Liver (tissue), 9 donors: ENCODE results near the gene LEF1. TPM values are rescaled to one million over a fixed set of nuclear protein-coding genes. Genes with fewer than 3 reads are reported as not detected.

Experiments used
- DNase-seq: peaks from one replicate; pipeline ENCODE4 v3.0.0-alpha.2; 2017; ENCODE audit warnings: low spot score
- H3K27ac ChIP-seq, 2 donors: one replicate each; pipeline ENCODE4 v1.7.0; 2013; ENCODE audit warnings: inconsistent platforms in 2 of 2, low read length in 2 of 2, control low read depth in 1 of 2, low read depth in 1 of 2, mild to moderate bottlenecking in 1 of 2
- H3K27me3 ChIP-seq, 4 donors: one replicate each; pipeline versions ENCODE4 v1.6.1 to v1.7.0; 2013; ENCODE audit warnings: low read length in 3 of 4, inconsistent platforms in 1 of 4, mild to moderate bottlenecking in 1 of 4, moderate library complexity in 1 of 4; ENCODE audit not compliant: control insufficient read depth in 4 of 4, insufficient read depth in 4 of 4
- H3K36me3 ChIP-seq, 4 donors: one replicate each; pipeline versions ENCODE4 v1.6.1 to v1.7.0; 2013; ENCODE audit warnings: low read length in 3 of 4, mild to moderate bottlenecking in 3 of 4, low read depth in 1 of 4, moderate library complexity in 1 of 4; ENCODE audit not compliant: control insufficient read depth in 4 of 4, insufficient read depth in 3 of 4
- H3K4me1 ChIP-seq, 4 donors: one replicate each; pipeline versions ENCODE4 v1.6.1 to v1.7.0; 2013; ENCODE audit warnings: low read length in 3 of 4, mild to moderate bottlenecking in 3 of 4, moderate library complexity in 1 of 4; ENCODE audit not compliant: control insufficient read depth in 4 of 4, insufficient read depth in 4 of 4
- H3K4me3 ChIP-seq, 3 donors: one replicate each; pipeline versions ENCODE4 v1.6.1 to v1.7.0; 2013; ENCODE audit warnings: low read length in 3 of 3, control low read depth in 1 of 3, low read depth in 1 of 3, mild to moderate bottlenecking in 1 of 3
- H3K9ac ChIP-seq, 2 donors: one replicate each; pipeline ENCODE4 v1.7.0; 2013; ENCODE audit warnings: low read length in 2 of 2, mild to moderate bottlenecking in 2 of 2, moderate library complexity in 2 of 2, control low read depth in 1 of 2, low read depth in 1 of 2
- H3K9me3 ChIP-seq, 4 donors: one replicate each; pipeline versions ENCODE4 v1.6.1 to v1.7.0; 2013; ENCODE audit warnings: low read length in 3 of 4; ENCODE audit not compliant: control insufficient read depth in 4 of 4
- EGR1 ChIP-seq, 2 donors: IDR thresholded peaks; 2 replicates each; pipeline ENCODE4 v1.6.1; 2016 to 2018; ENCODE audit warnings: antibody characterized with exemption in 2 of 2, low read depth in 2 of 2
- FOXA1 ChIP-seq: IDR thresholded peaks from 2 replicates; pipeline ENCODE4 v1.6.1; 2016; ENCODE audit warnings: antibody characterized with exemption
- FOXA2 ChIP-seq: IDR thresholded peaks from 2 replicates; pipeline ENCODE4 v1.6.1; 2016; ENCODE audit warnings: antibody characterized with exemption
- GABPA ChIP-seq, 2 donors: IDR thresholded peaks in 1 of 2; conservative IDR thresholded peaks in 1 of 2; 2 replicates each; pipeline ENCODE4 v1.6.1; 2016; ENCODE audit warnings: antibody characterized with exemption in 2 of 2, mild to moderate bottlenecking in 1 of 2, moderate library complexity in 1 of 2
- HNF4A ChIP-seq, 2 donors: conservative IDR thresholded peaks; 2 replicates each; pipeline ENCODE4 v1.6.1; 2016; ENCODE audit warnings: antibody characterized with exemption in 2 of 2, mild to moderate bottlenecking in 2 of 2
- HNF4G ChIP-seq: IDR thresholded peaks from 2 replicates; pipeline ENCODE4 v1.6.1; 2016; ENCODE audit warnings: antibody characterized with exemption
- JUND ChIP-seq, 2 donors: IDR thresholded peaks; 2 replicates each; pipeline ENCODE4 v1.6.1; 2016; ENCODE audit warnings: antibody characterized with exemption in 2 of 2
- NR2F2 ChIP-seq: IDR thresholded peaks from 2 replicates; pipeline ENCODE4 v1.6.1; 2016; ENCODE audit warnings: antibody characterized with exemption
- RAD21 ChIP-seq, 2 donors: IDR thresholded peaks; 2 replicates each; pipeline ENCODE4 v1.6.1; 2016; ENCODE audit warnings: antibody characterized with exemption in 2 of 2, mild to moderate bottlenecking in 2 of 2
- RXRA ChIP-seq, 2 donors: IDR thresholded peaks; 2 replicates each; pipeline ENCODE4 v1.6.1; 2017 to 2018; ENCODE audit warnings: antibody characterized with exemption in 2 of 2, mild to moderate bottlenecking in 1 of 2
- SP1 ChIP-seq: IDR thresholded peaks from 2 replicates; pipeline ENCODE4 v1.6.1; 2018; ENCODE audit warnings: antibody characterized with exemption, mild to moderate bottlenecking
- TAF1 ChIP-seq: conservative IDR thresholded peaks from 2 replicates; pipeline ENCODE4 v1.6.1; 2016; ENCODE audit warnings: antibody characterized with exemption, mild to moderate bottlenecking
- YY1 ChIP-seq: IDR thresholded peaks from 2 replicates; pipeline ENCODE4 v1.6.1; 2016; ENCODE audit warnings: antibody characterized with exemption, mild to moderate bottlenecking
- WGBS: extraction: QIAGEN DNeasy Blood & Tissue Kit; methylation state at CpG from one replicate; pipeline ENCODE4 v1.1.7; 2013; 5-methylcytosine and 5-hydroxymethylcytosine counted together
- polyA plus RNA-seq, 2 donors: library from polyadenylated mRNA; stranded (reverse) in 1 of 2; unstranded in 1 of 2; fragments of 200-250 nt in 1 of 2; fragments of >200 nt in 1 of 2; fragmentation: Nextera tagmentation in 1 of 2; extraction: Ambion mirVana in 1 of 2; gene quantifications; one replicate each; pipeline versions ENCODE4 v1.2.1 to v1.2.3, GENCODE V29; 2013 to 2015
- total RNA-seq, 2 donors: library from RNA; depleted of rRNA; stranded (reverse); fragments of >200 nt; gene quantifications; one replicate each; pipeline ENCODE4 v1.2.3, GENCODE V29; 2014
- TF ChIP-seq, protein P1 (sequence below): IDR thresholded peaks from 2 replicates; pipeline ENCODE4 v1.6.1; 2016; ENCODE audit warnings: antibody characterized with exemption, mild to moderate bottlenecking
- TF ChIP-seq, protein P2 (sequence below): IDR thresholded peaks from 2 replicates; pipeline ENCODE4 v1.6.1; 2016; ENCODE audit warnings: antibody characterized with exemption
- TF ChIP-seq, protein P3 (sequence below): IDR thresholded peaks from 2 replicates; pipeline ENCODE4 v1.6.1; 2016; ENCODE audit warnings: antibody characterized with exemption
- TF ChIP-seq, protein P4 (sequence below): IDR thresholded peaks from 2 replicates; pipeline ENCODE4 v1.6.1; 2016; ENCODE audit warnings: antibody characterized with exemption
- TF ChIP-seq, protein P5 (sequence below): fragments of 150-350 bp; IDR thresholded peaks from 2 replicates; pipeline ENCODE4 v1.5.1; 2017; ENCODE audit warnings: improper control_type of control experiment, low read depth, low read length; ENCODE audit not compliant: missing input control
- donor health status: healthy.
- donor health status: healthy.
- donor health status: healthy.
- donor health status: healthy.
- donor health status: healthy.

Gene LEF1
- total and polyA plus RNA-seq, 4 donors: 0.22 to 6.4 (median 0.46) TPM

DNA sequence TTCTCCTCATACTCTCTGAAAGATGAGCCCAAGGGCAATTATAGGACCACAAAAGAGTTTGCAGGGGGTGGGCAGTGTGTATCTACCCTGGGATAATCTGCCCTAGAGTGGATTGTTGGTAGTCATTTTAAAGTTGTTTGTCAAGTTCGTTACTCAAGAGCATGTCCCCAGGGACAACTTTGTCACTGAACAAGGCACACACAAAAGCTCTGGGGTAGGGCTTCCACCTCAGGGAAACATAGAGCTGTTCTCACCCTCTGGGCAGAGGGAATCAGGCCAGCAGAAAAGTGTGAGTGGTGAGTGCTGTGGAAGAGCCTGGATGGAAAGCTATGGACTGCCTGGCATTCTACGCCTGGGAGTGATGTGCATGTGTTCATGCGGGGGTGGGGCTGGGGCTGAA lies 23.3 kb upstream of the LEF1 start:
- no peak overlapping the region for H3K4me3 ChIP-seq
- H3K9me3 ChIP-seq: no peaks in the 10 kb centered on the region
- no peak overlapping the region for H3K27ac ChIP-seq
- TF ChIP-seq, protein P1, sequence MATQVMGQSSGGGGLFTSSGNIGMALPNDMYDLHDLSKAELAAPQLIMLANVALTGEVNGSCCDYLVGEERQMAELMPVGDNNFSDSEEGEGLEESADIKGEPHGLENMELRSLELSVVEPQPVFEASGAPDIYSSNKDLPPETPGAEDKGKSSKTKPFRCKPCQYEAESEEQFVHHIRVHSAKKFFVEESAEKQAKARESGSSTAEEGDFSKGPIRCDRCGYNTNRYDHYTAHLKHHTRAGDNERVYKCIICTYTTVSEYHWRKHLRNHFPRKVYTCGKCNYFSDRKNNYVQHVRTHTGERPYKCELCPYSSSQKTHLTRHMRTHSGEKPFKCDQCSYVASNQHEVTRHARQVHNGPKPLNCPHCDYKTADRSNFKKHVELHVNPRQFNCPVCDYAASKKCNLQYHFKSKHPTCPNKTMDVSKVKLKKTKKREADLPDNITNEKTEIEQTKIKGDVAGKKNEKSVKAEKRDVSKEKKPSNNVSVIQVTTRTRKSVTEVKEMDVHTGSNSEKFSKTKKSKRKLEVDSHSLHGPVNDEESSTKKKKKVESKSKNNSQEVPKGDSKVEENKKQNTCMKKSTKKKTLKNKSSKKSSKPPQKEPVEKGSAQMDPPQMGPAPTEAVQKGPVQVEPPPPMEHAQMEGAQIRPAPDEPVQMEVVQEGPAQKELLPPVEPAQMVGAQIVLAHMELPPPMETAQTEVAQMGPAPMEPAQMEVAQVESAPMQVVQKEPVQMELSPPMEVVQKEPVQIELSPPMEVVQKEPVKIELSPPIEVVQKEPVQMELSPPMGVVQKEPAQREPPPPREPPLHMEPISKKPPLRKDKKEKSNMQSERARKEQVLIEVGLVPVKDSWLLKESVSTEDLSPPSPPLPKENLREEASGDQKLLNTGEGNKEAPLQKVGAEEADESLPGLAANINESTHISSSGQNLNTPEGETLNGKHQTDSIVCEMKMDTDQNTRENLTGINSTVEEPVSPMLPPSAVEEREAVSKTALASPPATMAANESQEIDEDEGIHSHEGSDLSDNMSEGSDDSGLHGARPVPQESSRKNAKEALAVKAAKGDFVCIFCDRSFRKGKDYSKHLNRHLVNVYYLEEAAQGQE: no peak
- TF ChIP-seq, protein P2, sequence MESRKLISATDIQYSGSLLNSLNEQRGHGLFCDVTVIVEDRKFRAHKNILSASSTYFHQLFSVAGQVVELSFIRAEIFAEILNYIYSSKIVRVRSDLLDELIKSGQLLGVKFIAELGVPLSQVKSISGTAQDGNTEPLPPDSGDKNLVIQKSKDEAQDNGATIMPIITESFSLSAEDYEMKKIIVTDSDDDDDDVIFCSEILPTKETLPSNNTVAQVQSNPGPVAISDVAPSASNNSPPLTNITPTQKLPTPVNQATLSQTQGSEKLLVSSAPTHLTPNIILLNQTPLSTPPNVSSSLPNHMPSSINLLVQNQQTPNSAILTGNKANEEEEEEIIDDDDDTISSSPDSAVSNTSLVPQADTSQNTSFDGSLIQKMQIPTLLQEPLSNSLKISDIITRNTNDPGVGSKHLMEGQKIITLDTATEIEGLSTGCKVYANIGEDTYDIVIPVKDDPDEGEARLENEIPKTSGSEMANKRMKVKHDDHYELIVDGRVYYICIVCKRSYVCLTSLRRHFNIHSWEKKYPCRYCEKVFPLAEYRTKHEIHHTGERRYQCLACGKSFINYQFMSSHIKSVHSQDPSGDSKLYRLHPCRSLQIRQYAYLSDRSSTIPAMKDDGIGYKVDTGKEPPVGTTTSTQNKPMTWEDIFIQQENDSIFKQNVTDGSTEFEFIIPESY: no peak
- no peak for TF ChIP-seq GABPA (IDR thresholded peaks at IDR 0.05 in 1 of 2, conservative IDR thresholded peaks at IDR 0.05 in 1 of 2)
- TF ChIP-seq, protein P3, sequence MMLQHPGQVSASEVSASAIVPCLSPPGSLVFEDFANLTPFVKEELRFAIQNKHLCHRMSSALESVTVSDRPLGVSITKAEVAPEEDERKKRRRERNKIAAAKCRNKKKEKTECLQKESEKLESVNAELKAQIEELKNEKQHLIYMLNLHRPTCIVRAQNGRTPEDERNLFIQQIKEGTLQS: no peak
- no peak for TF ChIP-seq NR2F2
- TF ChIP-seq JUND (IDR thresholded peaks at IDR 0.05): no peak
- no peak for TF ChIP-seq SP1
- no peak for TF ChIP-seq HNF4G
- TF ChIP-seq RAD21 (IDR thresholded peaks at IDR 0.05): no peak
- TF ChIP-seq EGR1 (IDR thresholded peaks at IDR 0.05; ENCODE audit: low read depth in 2 of 2): no peak
- TF ChIP-seq HNF4A (conservative IDR thresholded peaks at IDR 0.05): no peak
- no peak for TF ChIP-seq YY1
- TF ChIP-seq RXRA (IDR thresholded peaks at IDR 0.05): no peak
- TF ChIP-seq FOXA1: no peak
- TF ChIP-seq, protein P4, sequence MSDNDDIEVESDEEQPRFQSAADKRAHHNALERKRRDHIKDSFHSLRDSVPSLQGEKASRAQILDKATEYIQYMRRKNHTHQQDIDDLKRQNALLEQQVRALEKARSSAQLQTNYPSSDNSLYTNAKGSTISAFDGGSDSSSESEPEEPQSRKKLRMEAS: no peak
- TF ChIP-seq TAF1: no peak
- no peak for TF ChIP-seq FOXA2
- TF ChIP-seq, protein P5, sequence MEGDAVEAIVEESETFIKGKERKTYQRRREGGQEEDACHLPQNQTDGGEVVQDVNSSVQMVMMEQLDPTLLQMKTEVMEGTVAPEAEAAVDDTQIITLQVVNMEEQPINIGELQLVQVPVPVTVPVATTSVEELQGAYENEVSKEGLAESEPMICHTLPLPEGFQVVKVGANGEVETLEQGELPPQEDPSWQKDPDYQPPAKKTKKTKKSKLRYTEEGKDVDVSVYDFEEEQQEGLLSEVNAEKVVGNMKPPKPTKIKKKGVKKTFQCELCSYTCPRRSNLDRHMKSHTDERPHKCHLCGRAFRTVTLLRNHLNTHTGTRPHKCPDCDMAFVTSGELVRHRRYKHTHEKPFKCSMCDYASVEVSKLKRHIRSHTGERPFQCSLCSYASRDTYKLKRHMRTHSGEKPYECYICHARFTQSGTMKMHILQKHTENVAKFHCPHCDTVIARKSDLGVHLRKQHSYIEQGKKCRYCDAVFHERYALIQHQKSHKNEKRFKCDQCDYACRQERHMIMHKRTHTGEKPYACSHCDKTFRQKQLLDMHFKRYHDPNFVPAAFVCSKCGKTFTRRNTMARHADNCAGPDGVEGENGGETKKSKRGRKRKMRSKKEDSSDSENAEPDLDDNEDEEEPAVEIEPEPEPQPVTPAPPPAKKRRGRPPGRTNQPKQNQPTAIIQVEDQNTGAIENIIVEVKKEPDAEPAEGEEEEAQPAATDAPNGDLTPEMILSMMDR: no peak
- no peak overlapping the region for H3K9ac ChIP-seq
- peaks cover 0 to 4% (median 0%) of the 10 kb centered on the region in 4 donors for H3K27me3 ChIP-seq
- no peaks in the 10 kb centered on the region for H3K36me3 ChIP-seq
- 77% methylated on average over 3 of the region's 3 CpGs for WGBS
- no peaks in the 10 kb centered on the region for H3K4me1 ChIP-seq
- no peak for DNase-seq
